Measurements from ENCODE around the gene MR1. TPM values are rescaled to one million over a fixed set of nuclear protein-coding genes. Genes with fewer than 3 reads are reported as not detected.

MR1 gene
- total and polyA plus RNA-seq, 7 donors, result 0.70 to 3.0 (median 2.0) TPM

GRCh38 chr1:181087400-181087901, 53.7 kb downstream of the MR1 start:
- WGBS, 3 donors, result 63 to 68% (median 66%) methylated on average over 8 of the region's 8 CpGs
- no peaks in the 10 kb centered on the region for H3K9me3 ChIP-seq
- DNase-seq, result no peak
- ATAC-seq, result peak in 3 of 4 donors; percentile 12 to 20 (median 13)
- peak overlapping the region; percentile 91 for H3K4me3 ChIP-seq
- intact Hi-C loops (cut with DNase I), result loop anchor here (5.0 to 10.0 kb wide), 2 partner anchors 55 to 203 kb away; no protein-coding TSS in a partner anchor
- no peak for TF ChIP-seq CTCF (IDR thresholded peaks at IDR 0.05)
- no peaks in the 10 kb centered on the region for H3K27me3 ChIP-seq (ENCODE audit: insufficient read depth in 3 of 3, low read length in 2 of 3)
- H3K36me3 ChIP-seq (ENCODE audit: insufficient read depth in 1 of 2, low read depth in 1 of 2), result no peaks in the 10 kb centered on the region
- peaks cover 27% of the 10 kb centered on the region for H3K4me1 ChIP-seq
- H3K27ac ChIP-seq, result peak overlapping the region; percentile 97

- 1 to 2% (median 2%) methylated on average over 72 to 76 of the region's 76 CpGs for WGBS, 3 donors
- H3K36me3 ChIP-seq (ENCODE audit: insufficient read depth in 1 of 2, low read depth in 1 of 2), result no peaks in the 10 kb centered on the region
- H3K4me1 ChIP-seq, result peaks cover 33% of the 10 kb centered on the region
- H3K27ac ChIP-seq, result peak within 1 kb of the TSS; percentile 97
- ATAC-seq (peak; percentile 84 to 87 (median 86)), DNase-seq (peak; percentile 95 to 98)
- H3K4me3 ChIP-seq, result peak within 1 kb of the TSS; percentile 91
- no peaks in the 10 kb centered on the region for H3K27me3 ChIP-seq (ENCODE audit: insufficient read depth in 3 of 3, low read length in 2 of 3)
- intact Hi-C loops (cut with DNase I), result loop anchor here (2.0 to 10.0 kb wide), 4 partner anchors 26 to 204 kb away; no protein-coding TSS in a partner anchor
- H3K9me3 ChIP-seq, result no peaks in the 10 kb centered on the region
- no peak for TF ChIP-seq CTCF (IDR thresholded peaks at IDR 0.05)
Measured at GRCh38 chr1:181088079-181089016, 54.6 kb downstream of the MR1 start, which contains the start of gene IER5. Gene IER5, plus strand, starts transcription at chr1:181088700. Its CDS starts 203 bp downstream, at chr1:181088903.

- WGBS, 3 donors, result 0% methylated on average over 42 to 97 of the region's 97 CpGs
- peak overlapping the region; percentile 91 for H3K4me3 ChIP-seq
- peak overlapping the region; percentile 97 for H3K27ac ChIP-seq
- H3K27me3 ChIP-seq (ENCODE audit: insufficient read depth in 3 of 3, low read length in 2 of 3), result no peaks in the 10 kb centered on the region
- ATAC-seq (peak in 3 of 4 donors; percentile 1 to 10 (median 4)), DNase-seq (peak; percentile 52 to 76)
- no peak for TF ChIP-seq CTCF (IDR thresholded peaks at IDR 0.05)
- no peaks in the 10 kb centered on the region for H3K36me3 ChIP-seq (ENCODE audit: insufficient read depth in 1 of 2, low read depth in 1 of 2)
- H3K9me3 ChIP-seq, result no peaks in the 10 kb centered on the region
- H3K4me1 ChIP-seq, result peaks cover 36% of the 10 kb centered on the region
- intact Hi-C loops (cut with DNase I), result loop anchor here (2.0 to 10.0 kb wide), 4 partner anchors 26 to 204 kb away; no protein-coding TSS in a partner anchor
Measured at GRCh38 chr1:181089017-181089675, 55.4 kb downstream of the MR1 start.

- intact Hi-C loops (cut with DNase I), result loop anchor here (2.0 to 10.0 kb wide), 4 partner anchors 27 to 205 kb away; no protein-coding TSS in a partner anchor
- ATAC-seq, result peak; percentile 45 to 59 (median 58)
- no peak for TF ChIP-seq CTCF (IDR thresholded peaks at IDR 0.05)
Measured at GRCh38 chr1:181089676-181090544, 56.1 kb downstream of the MR1 start.

More at GRCh38 chr1:181089676-181090544, 56.1 kb downstream of the MR1 start:
- Histone ChIP-seq H3K27ac (peak overlapping the region; percentile 97), H3K4me1 (peaks cover 44% of the 10 kb centered on the region), H3K36me3 (ENCODE audit: insufficient read depth in 1 of 2, low read depth in 1 of 2) (no peaks in the 10 kb centered on the region), H3K9me3 (no peaks in the 10 kb centered on the region), H3K4me3 (peak overlapping the region; percentile 91), H3K27me3 (ENCODE audit: insufficient read depth in 3 of 3, low read length in 2 of 3) (no peaks in the 10 kb centered on the region)
- 0 to 1% (median 0%) methylated on average over 36 to 48 of the region's 48 CpGs for WGBS, 3 donors
- peak; percentile 82 to 93 for DNase-seq
